Kidney (tissue), 14 donors: ENCODE data around the gene ACADVL. TPM values are rescaled to one million over a fixed set of nuclear protein-coding genes. Genes with fewer than 3 reads are reported as not detected.

ENCODE experiments used
- DNase-seq, 5 donors: peaks; one replicate each; pipeline ENCODE4 v3.0.0-alpha.2; 2013 to 2020
- FAIRE-seq: peaks from 2 replicates; lab custom pipeline; 2012; peaks lifted over from hg19 to GRCh38; lab: Jason Lieb, UNC
- H3K27ac ChIP-seq, 2 donors: one replicate each; pipeline ENCODE4 v1.7.0; 2013; ENCODE audit warnings: low read depth in 2 of 2, low read length in 2 of 2, inconsistent platforms in 1 of 2
- H3K27me3 ChIP-seq: one replicate; pipeline ENCODE4 v1.7.1; 2013; ENCODE audit warnings: low read length, inconsistent platforms; ENCODE audit not compliant: control insufficient read depth, insufficient read depth
- H3K36me3 ChIP-seq, 3 donors: one replicate each; pipeline versions ENCODE4 v1.7.0 to v1.7.1; 2013; ENCODE audit warnings: low read length in 3 of 3, control low read depth in 1 of 3, inconsistent platforms in 1 of 3; ENCODE audit not compliant: insufficient read depth in 3 of 3, control insufficient read depth in 2 of 3
- H3K4me1 ChIP-seq, 3 donors: one replicate each; pipeline versions ENCODE4 v1.7.0 to v1.7.1; 2013; ENCODE audit warnings: low read length in 3 of 3, inconsistent platforms in 1 of 3, low read depth in 1 of 3; ENCODE audit not compliant: control insufficient read depth in 2 of 3, insufficient read depth in 2 of 3
- H3K4me3 ChIP-seq, 3 donors: one replicate each; pipeline versions ENCODE4 v1.7.0 to v1.8.1; 2013; ENCODE audit warnings: low read length in 3 of 3, control low read depth in 1 of 3, inconsistent platforms in 1 of 3
- H3K9ac ChIP-seq, 3 donors: one replicate each; pipeline versions ENCODE4 v1.7.0 to v1.7.1; 2013; ENCODE audit warnings: low read length in 3 of 3, control low read depth in 1 of 3, inconsistent platforms in 1 of 3
- H3K9me3 ChIP-seq, 3 donors: one replicate each; pipeline versions ENCODE4 v1.7.0 to v1.7.1; 2013; ENCODE audit warnings: low read length in 3 of 3, control low read depth in 1 of 3, inconsistent platforms in 1 of 3; ENCODE audit not compliant: control insufficient read depth in 2 of 3, insufficient read depth in 1 of 3
- CTCF ChIP-seq: IDR thresholded peaks from 3 replicates; pipeline ENCODE4 v1.5.1; 2012; ENCODE audit warnings: mild to moderate bottlenecking, moderate library complexity, borderline replicate concordance; ENCODE audit not compliant: insufficient read depth; ENCODE audit errors: extremely low read depth
- intact Hi-C: fragments of 100-400 bp; cut with DNase I; formaldehyde crosslinking; loops from one replicate; pipeline ENCODE4 v1.11.1; 2022
- polyA plus RNA-seq: library from polyadenylated mRNA; stranded (reverse); fragments of 350-450 nt; fragmentation: Illumina TruSeq; extraction: RNeasy Lipid Tissue Mini Kit (QIAGEN cat#74804); gene quantifications from one replicate; pipeline ENCODE4 v1.2.3, GENCODE V29; 2014; ENCODE audit warnings: low read depth, low replicate concordance; ENCODE audit not compliant: insufficient read depth
- total RNA-seq: library from RNA; stranded (reverse); fragmentation: NEBNext Ultra II Directional; extraction: Animal tissue kit (Norgen Biotek cat#: 25700); gene quantifications from one replicate; pipeline ENCODE4 v1.2.1, GENCODE V29; 2021
- donor health status: control.
- donor health status: control.
- donor health status: control.
- donor health status: control.
- donor health status: control.
- donor health status: DM: yes; HTN: yes; CAD: no.
- donor health status: Normal renal cell carcinoma (clear cell type).

The ACADVL gene
- total and polyA plus RNA-seq, 2 donors from 2014 or later, result 689 to 1,202 TPM

GRCh38 chr17:7176107-7176840 lies 43.5 kb upstream of the ACADVL start:
- DNase-seq (peak in 2 of 5 donors; percentile 20 to 46), FAIRE-seq (no peak)
- no peaks in the 10 kb centered on the region for H3K27me3 ChIP-seq
- H3K9me3 ChIP-seq, result no peaks in the 10 kb centered on the region
- peak overlapping the region in 1 of 3 donors; percentile 65 for H3K4me3 ChIP-seq
- H3K4me1 ChIP-seq, result peaks cover 7 to 10% (median 10%) of the 10 kb centered on the region in 3 donors
- intact Hi-C loops, result no loop called here
- H3K9ac ChIP-seq, result peak overlapping the region in 1 of 3 donors; percentile 38
- TF ChIP-seq CTCF, result no peak
- H3K36me3 ChIP-seq, result no peaks in the 10 kb centered on the region
- H3K27ac ChIP-seq, result no peak overlapping the region

- H3K27ac ChIP-seq, result no peak overlapping the region
- intact Hi-C loops, result no loop called here
- peak overlapping the region in 1 of 3 donors; percentile 38 for H3K9ac ChIP-seq
- FAIRE-seq (no peak), DNase-seq (peak in 3 of 5 donors; percentile 64 to 79 (median 64))
- no peaks in the 10 kb centered on the region for H3K9me3 ChIP-seq
- no peaks in the 10 kb centered on the region for H3K27me3 ChIP-seq
- peaks cover 7 to 10% (median 10%) of the 10 kb centered on the region in 3 donors for H3K4me1 ChIP-seq
- H3K36me3 ChIP-seq, result no peaks in the 10 kb centered on the region
- H3K4me3 ChIP-seq, result peak overlapping the region in 1 of 3 donors; percentile 65
- TF ChIP-seq CTCF, result no peak
Measured at GRCh38 chr17:7176841-7177190, 42.9 kb upstream of the ACADVL start.

GRCh38 chr17:7177191-7177953 lies 42.4 kb upstream of the ACADVL start:
- Histone ChIP-seq H3K27ac (no peak overlapping the region), H3K9me3 (no peaks in the 10 kb centered on the region), H3K4me1 (peaks cover 7 to 10% (median 10%) of the 10 kb centered on the region in 3 donors), H3K4me3 (peak overlapping the region; percentile 42 to 68 (median 62)), H3K36me3 (no peaks in the 10 kb centered on the region), H3K27me3 (no peaks in the 10 kb centered on the region), H3K9ac (peak overlapping the region in 1 of 3 donors; percentile 60)
- FAIRE-seq (no peak), DNase-seq (peak in 4 of 5 donors; percentile 91 to 94 (median 92))
- TF ChIP-seq CTCF, result peak; percentile 74
- intact Hi-C loops, result no loop called here
